ENCODE results near the gene SYNDIG1.

Gene SYNDIG1

GRCh38 chr20:24696396-24696795, 227.0 kb downstream of the SYNDIG1 start:
- TF ChIP-seq CTCF (IDR thresholded peaks at IDR 0.05): no peak
- no peaks in the 10 kb centered on the region for H3K9me3 ChIP-seq
- no peak overlapping the region for H3K27ac ChIP-seq
- H3K4me1 ChIP-seq (ENCODE audit: control insufficient read depth in 1 of 2, insufficient read depth in 1 of 2, low read depth in 1 of 2, low read length in 1 of 2): no peaks in the 10 kb centered on the region
- no peaks in the 10 kb centered on the region for H3K27me3 ChIP-seq
- no peaks in the 10 kb centered on the region for H3K36me3 ChIP-seq
- H3K4me3 ChIP-seq (ENCODE audit: low read depth in 1 of 2, low read length in 1 of 2): no peak overlapping the region

GRCh38 chr20:24697411-24697810, 228.0 kb downstream of the SYNDIG1 start:
- Histone ChIP-seq H3K4me3 (ENCODE audit: low read depth in 1 of 2, low read length in 1 of 2) (no peak overlapping the region), H3K4me1 (ENCODE audit: control insufficient read depth in 1 of 2, insufficient read depth in 1 of 2, low read depth in 1 of 2, low read length in 1 of 2) (no peaks in the 10 kb centered on the region), H3K27me3 (no peaks in the 10 kb centered on the region), H3K27ac (no peak overlapping the region), H3K36me3 (no peaks in the 10 kb centered on the region), H3K9me3 (no peaks in the 10 kb centered on the region)
- no peak for TF ChIP-seq CTCF (IDR thresholded peaks at IDR 0.05)

GRCh38 chr20:24698189-24698588, 228.8 kb downstream of the SYNDIG1 start:
- Histone ChIP-seq H3K27ac (no peak overlapping the region), H3K27me3 (no peaks in the 10 kb centered on the region), H3K4me3 (ENCODE audit: low read depth in 1 of 2, low read length in 1 of 2) (no peak overlapping the region), H3K9me3 (no peaks in the 10 kb centered on the region), H3K36me3 (no peaks in the 10 kb centered on the region), H3K4me1 (ENCODE audit: control insufficient read depth in 1 of 2, insufficient read depth in 1 of 2, low read depth in 1 of 2, low read length in 1 of 2) (no peaks in the 10 kb centered on the region)
- no peak for TF ChIP-seq CTCF (IDR thresholded peaks at IDR 0.05)

- no peaks in the 10 kb centered on the region for H3K4me1 ChIP-seq (ENCODE audit: control insufficient read depth in 1 of 2, insufficient read depth in 1 of 2, low read depth in 1 of 2, low read length in 1 of 2)
- no peak overlapping the region for H3K4me3 ChIP-seq (ENCODE audit: low read depth in 1 of 2, low read length in 1 of 2)
- no peaks in the 10 kb centered on the region for H3K9me3 ChIP-seq
- H3K36me3 ChIP-seq: no peaks in the 10 kb centered on the region
- no peak overlapping the region for H3K27ac ChIP-seq
- no peak for TF ChIP-seq CTCF (IDR thresholded peaks at IDR 0.05)
- H3K27me3 ChIP-seq: no peaks in the 10 kb centered on the region
Measured at GRCh38 chr20:24698706-24699206, 229.3 kb downstream of the SYNDIG1 start.

GRCh38 chr20:24699321-24700165, 230.1 kb downstream of the SYNDIG1 start:
- Histone ChIP-seq H3K36me3 (no peaks in the 10 kb centered on the region), H3K4me3 (ENCODE audit: low read depth in 1 of 2, low read length in 1 of 2) (no peak overlapping the region), H3K27ac (no peak overlapping the region), H3K4me1 (ENCODE audit: control insufficient read depth in 1 of 2, insufficient read depth in 1 of 2, low read depth in 1 of 2, low read length in 1 of 2) (no peaks in the 10 kb centered on the region), H3K27me3 (no peaks in the 10 kb centered on the region), H3K9me3 (no peaks in the 10 kb centered on the region)
- TF ChIP-seq CTCF (IDR thresholded peaks at IDR 0.05): no peak

Measured in neutrophil (primary cell).